Neural cell (in vitro differentiated cells): ENCODE data around the gene CBX2. TPM values are rescaled to one million over a fixed set of nuclear protein-coding genes. Genes with fewer than 3 reads are reported as not detected.
"Not testable (repeated sequence)": the region's sequence is repeated elsewhere in the genome, so short reads cannot be mapped to it uniquely, and the experiment has no call there.

Source experiments
- H2AFZ ChIP-seq: fragments of 200-600, 300-800 bp; sonication (generic), shearing (Covaris generic); 2 replicates; pipeline ENCODE4 v1.6.0; 2014; ENCODE audit warnings: low read depth, mild to moderate bottlenecking, antibody characterized with exemption, low read length, moderate library complexity
- H3F3A ChIP-seq: fragments of 200-600 bp; shearing (Covaris generic); 2 replicates; pipeline ENCODE4 v1.6.1; 2016; ENCODE audit warnings: mild to moderate bottlenecking, moderate library complexity, mixed read lengths, antibody characterized with exemption, low read length; ENCODE audit not compliant: insufficient read depth, poor library complexity, severe bottlenecking
- H3K27ac ChIP-seq: fragments of 200-600, 300-800 bp; sonication (generic), shearing (Covaris generic); 2 replicates; pipeline ENCODE4 v1.5.1; 2014; ENCODE audit warnings: mild to moderate bottlenecking, low read length, moderate library complexity
- H3K27me3 ChIP-seq: fragments of 300-800, 200-600 bp; sonication (generic), shearing (Covaris generic); 2 replicates; pipeline ENCODE4 v1.6.0; 2014; ENCODE audit warnings: mild to moderate bottlenecking, low read depth, low read length, moderate library complexity; ENCODE audit not compliant: insufficient read depth
- H3K36me3 ChIP-seq: fragments of 300-800, 200-600 bp; sonication (generic), shearing (Covaris generic); 2 replicates; pipeline ENCODE4 v1.5.1; 2014; ENCODE audit warnings: mild to moderate bottlenecking, antibody characterized with exemption, low read length, moderate library complexity; ENCODE audit not compliant: insufficient read depth
- H3K4me2 ChIP-seq: fragments of 300-800, 200-600 bp; sonication (generic), shearing (Covaris generic); 2 replicates; pipeline ENCODE4 v1.6.0; 2014; ENCODE audit warnings: mild to moderate bottlenecking, low read length
- H3K4me3 ChIP-seq: fragments of 300-800, 200-600 bp; sonication (generic), shearing (Covaris generic); 2 replicates; pipeline ENCODE4 v1.5.1; 2014; ENCODE audit warnings: mild to moderate bottlenecking, low read length, moderate library complexity
- H3K79me2 ChIP-seq: fragments of 200-600 bp; shearing (Covaris generic); replicated peaks from 2 replicates; pipeline ENCODE4 v1.6.0; 2014; ENCODE audit warnings: mild to moderate bottlenecking, low read length, moderate library complexity; ENCODE audit not compliant: insufficient read depth
- H3K9ac ChIP-seq: fragments of 300-800, 200-600 bp; sonication (generic), shearing (Covaris generic); 2 replicates; pipeline ENCODE4 v1.6.1; 2016; ENCODE audit warnings: mild to moderate bottlenecking, low read length, mixed read lengths
- H3K9me2 ChIP-seq: fragments of 200-600 bp; shearing (Covaris generic); 2 replicates; pipeline ENCODE4 v1.6.1; 2016; ENCODE audit warnings: mild to moderate bottlenecking, low read length, mixed read lengths; ENCODE audit not compliant: insufficient read depth
- H3K9me3 ChIP-seq: fragments of 200-600, 300-800 bp; sonication (generic), shearing (Covaris generic); 2 replicates; pipeline ENCODE4 v1.6.1; 2016; ENCODE audit warnings: mild to moderate bottlenecking, mixed run types, low read length, moderate library complexity, mixed read lengths
- H4K20me1 ChIP-seq: fragments of 200-600 bp; shearing (Covaris generic); 2 replicates; pipeline ENCODE4 v1.6.1; 2016; ENCODE audit warnings: mild to moderate bottlenecking, mixed run types; ENCODE audit not compliant: insufficient read depth
- EP300 ChIP-seq: fragments of 450-650 bp; conservative IDR thresholded peaks from 2 replicates; pipeline ENCODE4 v1.6.1; 2014; ENCODE audit warnings: antibody characterized with exemption, mild to moderate bottlenecking, moderate library complexity; ENCODE audit not compliant: poor library complexity, severe bottlenecking
- EZH2 ChIP-seq: fragments of 200-600, 300-800 bp; shearing (Covaris generic), sonication (generic); IDR thresholded peaks from 2 replicates; pipeline ENCODE4 v1.6.1; 2014; ENCODE audit warnings: antibody characterized with exemption, low read length, borderline replicate concordance, mild to moderate bottlenecking; ENCODE audit not compliant: insufficient read depth, poor library complexity, severe bottlenecking
- MXI1 ChIP-seq: fragments of 450-650 bp; conservative IDR thresholded peaks from 2 replicates; pipeline ENCODE4 v1.6.1; 2014; ENCODE audit warnings: antibody characterized with exemption, mild to moderate bottlenecking; ENCODE audit not compliant: poor library complexity, severe bottlenecking
- POLR2AphosphoS5 ChIP-seq: IDR thresholded peaks from 2 replicates; pipeline ENCODE4 v1.6.1; 2012
- RAD21 ChIP-seq: fragments of 450-650 bp; conservative IDR thresholded peaks from 2 replicates; pipeline ENCODE4 v1.6.1; 2014; ENCODE audit warnings: antibody characterized with exemption, mild to moderate bottlenecking, moderate library complexity
- SMC3 ChIP-seq: fragments of 450-650 bp; conservative IDR thresholded peaks from 2 replicates; pipeline ENCODE4 v1.6.1; 2014; ENCODE audit warnings: antibody characterized with exemption, mild to moderate bottlenecking, moderate library complexity; ENCODE audit not compliant: poor library complexity
- TAF1 ChIP-seq: IDR thresholded peaks from 2 replicates; pipeline ENCODE4 v1.6.1; 2012; ENCODE audit warnings: low read depth
- polyA plus RNA-seq: library from polyadenylated mRNA; depleted of rRNA; stranded (reverse); fragments of >200 nt; gene quantifications from 2 replicates; pipeline ENCODE4 v1.2.3, GENCODE V29; 2014
- TF ChIP-seq, protein P1 (sequence below): IDR thresholded peaks from 2 replicates; pipeline ENCODE4 v1.6.1; 2012; ENCODE audit warnings: borderline replicate concordance
- TF ChIP-seq, protein P2 (sequence below): fragments of 450-650 bp; IDR thresholded peaks from 2 replicates; pipeline ENCODE4 v1.5.1; 2014; ENCODE audit warnings: antibody characterized with exemption, mild to moderate bottlenecking, moderate library complexity; ENCODE audit not compliant: poor library complexity, severe bottlenecking

Gene CBX2
- polyA plus RNA-seq, 1 donor from 2014 or later: 16.9 TPM

DNA sequence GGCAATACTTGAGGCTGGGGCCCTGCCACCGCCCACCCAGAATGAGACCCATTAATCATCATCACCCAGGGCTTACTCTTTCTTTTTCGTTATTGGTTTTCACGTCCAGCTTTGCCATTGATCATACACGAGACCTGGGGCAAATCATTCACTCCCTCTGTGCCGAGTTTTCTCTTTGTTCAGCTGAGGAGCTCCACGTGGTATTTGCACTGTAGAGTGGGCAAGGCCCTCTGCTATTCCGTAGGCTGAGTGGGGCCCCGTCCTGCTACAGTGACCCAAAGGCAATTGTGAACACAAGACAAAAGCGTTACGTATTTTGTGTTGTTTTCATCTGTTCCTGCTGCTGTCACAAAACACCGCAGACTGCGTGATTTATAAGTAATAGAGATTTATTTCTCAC lies 23.6 kb upstream of the CBX2 start:
- Histone ChIP-seq H3K27ac (no peak overlapping the region), H3K4me3 (no peak overlapping the region), H3K9ac (no peak overlapping the region), H3F3A (no peaks in the 10 kb centered on the region), H3K79me2 (no peaks in the 10 kb centered on the region), H2AFZ (no peak overlapping the region), H3K4me2 (no peak overlapping the region), H3K9me2 (no peaks in the 10 kb centered on the region), H4K20me1 (no peaks in the 10 kb centered on the region), H3K27me3 (peaks cover 7% of the 10 kb centered on the region), H3K9me3 (no peaks in the 10 kb centered on the region), H3K36me3 (no peaks in the 10 kb centered on the region)
- no peak for TF ChIP-seq MXI1
- TF ChIP-seq, protein P1, sequence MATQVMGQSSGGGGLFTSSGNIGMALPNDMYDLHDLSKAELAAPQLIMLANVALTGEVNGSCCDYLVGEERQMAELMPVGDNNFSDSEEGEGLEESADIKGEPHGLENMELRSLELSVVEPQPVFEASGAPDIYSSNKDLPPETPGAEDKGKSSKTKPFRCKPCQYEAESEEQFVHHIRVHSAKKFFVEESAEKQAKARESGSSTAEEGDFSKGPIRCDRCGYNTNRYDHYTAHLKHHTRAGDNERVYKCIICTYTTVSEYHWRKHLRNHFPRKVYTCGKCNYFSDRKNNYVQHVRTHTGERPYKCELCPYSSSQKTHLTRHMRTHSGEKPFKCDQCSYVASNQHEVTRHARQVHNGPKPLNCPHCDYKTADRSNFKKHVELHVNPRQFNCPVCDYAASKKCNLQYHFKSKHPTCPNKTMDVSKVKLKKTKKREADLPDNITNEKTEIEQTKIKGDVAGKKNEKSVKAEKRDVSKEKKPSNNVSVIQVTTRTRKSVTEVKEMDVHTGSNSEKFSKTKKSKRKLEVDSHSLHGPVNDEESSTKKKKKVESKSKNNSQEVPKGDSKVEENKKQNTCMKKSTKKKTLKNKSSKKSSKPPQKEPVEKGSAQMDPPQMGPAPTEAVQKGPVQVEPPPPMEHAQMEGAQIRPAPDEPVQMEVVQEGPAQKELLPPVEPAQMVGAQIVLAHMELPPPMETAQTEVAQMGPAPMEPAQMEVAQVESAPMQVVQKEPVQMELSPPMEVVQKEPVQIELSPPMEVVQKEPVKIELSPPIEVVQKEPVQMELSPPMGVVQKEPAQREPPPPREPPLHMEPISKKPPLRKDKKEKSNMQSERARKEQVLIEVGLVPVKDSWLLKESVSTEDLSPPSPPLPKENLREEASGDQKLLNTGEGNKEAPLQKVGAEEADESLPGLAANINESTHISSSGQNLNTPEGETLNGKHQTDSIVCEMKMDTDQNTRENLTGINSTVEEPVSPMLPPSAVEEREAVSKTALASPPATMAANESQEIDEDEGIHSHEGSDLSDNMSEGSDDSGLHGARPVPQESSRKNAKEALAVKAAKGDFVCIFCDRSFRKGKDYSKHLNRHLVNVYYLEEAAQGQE: no peak
- TF ChIP-seq POLR2AphosphoS5: no peak
- TF ChIP-seq EZH2: no peak
- TF ChIP-seq, protein P2, sequence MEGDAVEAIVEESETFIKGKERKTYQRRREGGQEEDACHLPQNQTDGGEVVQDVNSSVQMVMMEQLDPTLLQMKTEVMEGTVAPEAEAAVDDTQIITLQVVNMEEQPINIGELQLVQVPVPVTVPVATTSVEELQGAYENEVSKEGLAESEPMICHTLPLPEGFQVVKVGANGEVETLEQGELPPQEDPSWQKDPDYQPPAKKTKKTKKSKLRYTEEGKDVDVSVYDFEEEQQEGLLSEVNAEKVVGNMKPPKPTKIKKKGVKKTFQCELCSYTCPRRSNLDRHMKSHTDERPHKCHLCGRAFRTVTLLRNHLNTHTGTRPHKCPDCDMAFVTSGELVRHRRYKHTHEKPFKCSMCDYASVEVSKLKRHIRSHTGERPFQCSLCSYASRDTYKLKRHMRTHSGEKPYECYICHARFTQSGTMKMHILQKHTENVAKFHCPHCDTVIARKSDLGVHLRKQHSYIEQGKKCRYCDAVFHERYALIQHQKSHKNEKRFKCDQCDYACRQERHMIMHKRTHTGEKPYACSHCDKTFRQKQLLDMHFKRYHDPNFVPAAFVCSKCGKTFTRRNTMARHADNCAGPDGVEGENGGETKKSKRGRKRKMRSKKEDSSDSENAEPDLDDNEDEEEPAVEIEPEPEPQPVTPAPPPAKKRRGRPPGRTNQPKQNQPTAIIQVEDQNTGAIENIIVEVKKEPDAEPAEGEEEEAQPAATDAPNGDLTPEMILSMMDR: no peak
- no peak for TF ChIP-seq SMC3
- no peak for TF ChIP-seq EP300
- TF ChIP-seq RAD21: no peak
- no peak for TF ChIP-seq TAF1

DNA sequence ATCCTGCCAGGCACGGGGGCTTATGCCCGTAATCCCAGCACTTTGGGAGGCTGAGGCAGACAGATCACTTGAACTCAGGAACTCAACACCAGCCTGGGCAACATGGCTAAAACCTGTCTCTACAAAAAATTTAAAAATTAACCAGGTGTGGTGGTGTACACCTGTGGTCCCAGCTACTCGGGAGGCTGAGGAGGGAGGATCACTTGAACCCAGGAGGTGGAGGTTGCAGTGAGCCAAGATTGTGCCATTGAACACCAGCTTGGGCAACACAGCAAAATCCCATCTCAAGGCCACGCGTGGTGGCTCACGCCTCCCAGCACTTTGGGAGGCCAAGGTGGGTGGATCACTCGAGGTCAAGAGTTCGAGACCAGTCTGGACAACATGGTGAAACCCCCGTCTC lies 23.0 kb upstream of the CBX2 start:
- H2AFZ ChIP-seq, H3K79me2 ChIP-seq, H3K36me3 ChIP-seq, H3K9me3 ChIP-seq, H3K9me2 ChIP-seq, H3F3A ChIP-seq, H3K27ac ChIP-seq, H3K27me3 ChIP-seq, H3K4me2 ChIP-seq, H4K20me1 ChIP-seq, H3K4me3 ChIP-seq, H3K9ac ChIP-seq: not testable (repeated sequence)

DNA sequence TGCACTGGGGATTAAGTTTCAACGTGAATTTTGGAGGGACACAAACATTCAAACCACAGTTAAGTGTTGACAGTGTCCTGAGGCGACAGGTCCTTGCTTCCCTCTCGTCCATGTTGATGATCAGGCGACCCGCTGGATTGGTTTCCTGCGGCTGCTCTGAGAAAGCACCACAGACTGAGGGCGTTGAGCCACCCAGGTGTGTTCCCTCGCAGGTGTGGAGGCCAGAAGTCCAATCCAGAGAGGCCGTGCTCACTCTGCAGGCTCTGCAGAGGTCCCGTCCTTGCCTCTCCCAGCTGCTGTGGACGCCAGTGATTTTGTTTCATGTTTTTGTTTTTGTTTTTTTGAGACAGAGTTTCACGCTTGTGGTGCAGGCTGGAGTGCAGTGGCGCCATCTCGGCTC lies 22.4 kb upstream of the CBX2 start:
- Histone ChIP-seq H2AFZ (no peak overlapping the region), H3K4me3 (no peak overlapping the region), H3K27me3 (no peaks in the 10 kb centered on the region), H3K9me3 (no peaks in the 10 kb centered on the region), H3K36me3 (no peaks in the 10 kb centered on the region), H4K20me1 (no peaks in the 10 kb centered on the region), H3K4me2 (no peak overlapping the region), H3K79me2 (no peaks in the 10 kb centered on the region), H3K27ac (no peak overlapping the region), H3K9ac (no peak overlapping the region), H3K9me2 (no peaks in the 10 kb centered on the region), H3F3A (no peaks in the 10 kb centered on the region)
- TF ChIP-seq, protein P2: no peak
- TF ChIP-seq EP300 (no peak), SMC3 (no peak), TAF1 (no peak)
